Psoas muscle (tissue), 8 donors: ENCODE measurements around the gene FOXJ3. TPM values are rescaled to one million over a fixed set of nuclear protein-coding genes. Genes with fewer than 3 reads are reported as not detected.

Source experiments
- ATAC-seq, 4 donors: fragments of 200-7000 bp; cut with Tn5 transposase; one replicate each; pipeline ENCODE4 v1.9.1; 2020; ENCODE audit warnings: moderate library complexity in 3 of 4, mild to moderate bottlenecking in 2 of 4
- DNase-seq, 2 donors: peaks; one replicate each; pipeline ENCODE4 v3.0.0-alpha.2; 2020
- H3K27ac ChIP-seq: fragments of 200-600 bp; one replicate; pipeline ENCODE4 v1.8.0; 2022
- H3K27me3 ChIP-seq, 3 donors: fragments of 200-600 bp in 1 of 3; one replicate each; pipeline versions ENCODE4 v1.6.1 to v1.8.0; 2013 to 2022; ENCODE audit warnings: low read length in 2 of 3, mild to moderate bottlenecking in 2 of 3, moderate library complexity in 1 of 3; ENCODE audit not compliant: insufficient read depth in 3 of 3
- H3K36me3 ChIP-seq, 2 donors: fragments of 200-600 bp in 1 of 2; one replicate each; pipeline versions ENCODE4 v1.6.1 to v1.8.0; 2013 to 2022; ENCODE audit warnings: low read depth in 1 of 2, mild to moderate bottlenecking in 1 of 2, moderate library complexity in 1 of 2; ENCODE audit not compliant: insufficient read depth in 1 of 2
- H3K4me1 ChIP-seq: fragments of 200-600 bp; one replicate; pipeline ENCODE4 v1.8.0; 2022
- H3K4me3 ChIP-seq: fragments of 200-600 bp; one replicate; pipeline ENCODE4 v1.8.0; 2022; ENCODE audit warnings: mild to moderate bottlenecking
- H3K9me3 ChIP-seq: fragments of 200-600 bp; one replicate; pipeline ENCODE4 v1.8.0; 2022
- WGBS, 3 donors: extraction: QIAGEN DNeasy Blood & Tissue Kit; methylation state at CpG; one replicate each; pipeline versions ENCODE4 v1.1.6 to v1.1.7; 2013; 5-methylcytosine and 5-hydroxymethylcytosine counted together
- intact Hi-C, 2 donors: fragments of 100-400 bp; cut with DNase I; formaldehyde crosslinking; loops; one replicate each; pipeline versions ENCODE4 v1.11.0 to v1.14.2; 2022
- polyA plus RNA-seq, 3 donors: library from polyadenylated mRNA; stranded (reverse); fragments of 200-250 nt; gene quantifications; one replicate each; pipeline ENCODE4 v1.2.3, GENCODE V29; 2013
- total RNA-seq, 4 donors: library from RNA; stranded (reverse); fragmentation: NEBNext Ultra II Directional in 2 of 4; extraction: Animal tissue kit (Norgen Biotek cat#: 25700) in 2 of 4; gene quantifications; one replicate each; pipeline versions ENCODE4 v1.2.1 to v1.2.4, GENCODE V29; 2021 to 2023
- TF ChIP-seq, protein P1 (sequence below): fragments of 200-600 bp; IDR thresholded peaks from one replicate; pipeline ENCODE4 v1.8.0; 2022; ENCODE audit warnings: antibody characterized with exemption
- donor health status: healthy with polysubstance abuse.
- donor health status: DM: no; HTN: no; CAD: no; lungs with moderate emphysema.
- donor health status: Bipolar disorder and iron deficiency.
- donor health status: healthy.
- donor health status: DM: yes; HTN: yes; CAD: no.
- donor health status: DM: no; HTN: no; CAD: no.
- donor health status: DM: no; HTN: no; CAD: no.
- donor health status: DM: yes; HTN: yes; CAD: no.

Gene FOXJ3
- total and polyA plus RNA-seq, 7 donors = 15.1 to 53.1 (median 47.9) TPM

DNA sequence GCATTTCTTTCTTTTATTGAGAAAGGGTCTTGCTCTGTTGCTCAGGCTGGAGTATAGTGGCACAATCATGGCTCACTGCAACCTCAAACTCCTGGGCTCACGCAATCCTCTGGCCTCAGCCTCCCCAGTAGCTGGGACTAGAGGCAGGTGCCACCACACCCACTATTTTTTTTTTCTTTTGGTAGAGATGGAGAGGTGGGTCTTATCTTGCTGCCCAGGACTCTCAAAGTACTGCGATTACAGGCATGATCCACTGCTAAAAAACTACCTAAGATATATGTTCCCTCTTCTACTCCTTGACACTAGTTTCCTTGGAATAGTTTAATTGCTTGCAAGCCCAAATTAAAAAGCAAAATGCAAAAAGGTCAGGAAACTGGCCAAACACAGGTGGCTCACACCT, 113.6 kb downstream of the FOXJ3 start:
- ATAC-seq = no peak
- Histone ChIP-seq H3K4me3 (no peak overlapping the region), H3K4me1 (no peaks in the 10 kb centered on the region), H3K36me3 (no peaks in the 10 kb centered on the region), H3K27ac (no peak overlapping the region), H3K9me3 (no peaks in the 10 kb centered on the region), H3K27me3 (no peaks in the 10 kb centered on the region)
- intact Hi-C loops = no loop called here
- no peak for DNase-seq
- TF ChIP-seq, protein P1, sequence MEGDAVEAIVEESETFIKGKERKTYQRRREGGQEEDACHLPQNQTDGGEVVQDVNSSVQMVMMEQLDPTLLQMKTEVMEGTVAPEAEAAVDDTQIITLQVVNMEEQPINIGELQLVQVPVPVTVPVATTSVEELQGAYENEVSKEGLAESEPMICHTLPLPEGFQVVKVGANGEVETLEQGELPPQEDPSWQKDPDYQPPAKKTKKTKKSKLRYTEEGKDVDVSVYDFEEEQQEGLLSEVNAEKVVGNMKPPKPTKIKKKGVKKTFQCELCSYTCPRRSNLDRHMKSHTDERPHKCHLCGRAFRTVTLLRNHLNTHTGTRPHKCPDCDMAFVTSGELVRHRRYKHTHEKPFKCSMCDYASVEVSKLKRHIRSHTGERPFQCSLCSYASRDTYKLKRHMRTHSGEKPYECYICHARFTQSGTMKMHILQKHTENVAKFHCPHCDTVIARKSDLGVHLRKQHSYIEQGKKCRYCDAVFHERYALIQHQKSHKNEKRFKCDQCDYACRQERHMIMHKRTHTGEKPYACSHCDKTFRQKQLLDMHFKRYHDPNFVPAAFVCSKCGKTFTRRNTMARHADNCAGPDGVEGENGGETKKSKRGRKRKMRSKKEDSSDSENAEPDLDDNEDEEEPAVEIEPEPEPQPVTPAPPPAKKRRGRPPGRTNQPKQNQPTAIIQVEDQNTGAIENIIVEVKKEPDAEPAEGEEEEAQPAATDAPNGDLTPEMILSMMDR = no peak
- WGBS, 3 donors = 96 to 100% (median 98%) methylated on average over 2 of the region's 2 CpGs

DNA sequence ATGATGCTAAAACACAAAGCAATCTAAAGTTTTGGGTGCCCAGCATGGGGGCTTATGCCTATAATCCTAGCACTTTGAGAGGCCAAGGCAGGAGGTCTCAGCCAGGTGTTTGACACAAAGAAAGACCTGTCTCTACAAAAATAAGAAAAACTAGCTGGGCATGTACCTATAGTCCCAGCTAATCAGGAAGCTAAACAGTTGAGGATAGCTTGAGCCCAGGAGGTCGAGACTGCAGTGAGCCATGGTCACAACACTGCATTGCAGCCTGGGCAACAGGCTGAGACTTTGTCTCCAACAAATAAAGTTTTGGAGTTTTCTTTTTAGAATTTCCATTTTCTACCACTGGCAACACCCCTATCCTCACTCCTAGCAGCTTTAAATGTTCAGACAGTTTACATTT, 115.4 kb downstream of the FOXJ3 start:
- H3K36me3 ChIP-seq = no peaks in the 10 kb centered on the region
- peaks cover 4% of the 10 kb centered on the region for H3K4me1 ChIP-seq
- ATAC-seq = no peak
- TF ChIP-seq, protein P1 = no peak
- no peaks in the 10 kb centered on the region for H3K9me3 ChIP-seq
- DNase-seq = no peak
- no peak overlapping the region for H3K27ac ChIP-seq
- H3K4me3 ChIP-seq = no peak overlapping the region
- 70 to 72% (median 72%) methylated on average over 1 of the region's 1 CpG for WGBS, 3 donors
- no peaks in the 10 kb centered on the region for H3K27me3 ChIP-seq
- intact Hi-C loops = no loop called here

DNA sequence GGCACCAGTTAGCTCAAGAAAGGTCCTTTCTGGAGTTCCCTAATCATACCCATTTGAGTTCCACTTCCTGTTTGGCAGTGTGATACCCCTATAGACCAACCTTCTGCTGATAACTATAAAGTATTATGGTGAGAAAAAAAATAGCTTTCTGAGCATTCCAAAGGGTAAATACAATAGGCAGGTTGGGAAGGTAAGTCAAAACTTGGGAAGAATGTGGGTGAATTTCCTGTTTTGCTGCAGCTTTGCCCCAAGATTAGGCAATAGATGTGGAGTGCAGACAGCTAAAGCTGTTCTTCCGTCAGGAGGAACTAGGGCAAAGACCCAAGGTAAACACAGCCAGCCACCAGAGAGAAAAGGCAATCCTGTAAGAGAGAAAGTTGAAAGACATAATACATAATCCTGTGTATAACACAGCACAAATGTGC, 120.6 kb downstream of the FOXJ3 start:
- H3K36me3 ChIP-seq = no peaks in the 10 kb centered on the region
- TF ChIP-seq, protein P1 = no peak
- 13 to 53% (median 26%) methylated on average over 1 of the region's 1 CpG for WGBS, 3 donors
- H3K27ac ChIP-seq = no peak overlapping the region
- H3K4me1 ChIP-seq = peaks cover 23% of the 10 kb centered on the region
- peak in 2 of 4 donors; percentile 25 to 49 for ATAC-seq
- H3K4me3 ChIP-seq = no peak overlapping the region
- H3K27me3 ChIP-seq = no peaks in the 10 kb centered on the region
- no peaks in the 10 kb centered on the region for H3K9me3 ChIP-seq
- intact Hi-C loops = no loop called here
- DNase-seq = no peak

DNA sequence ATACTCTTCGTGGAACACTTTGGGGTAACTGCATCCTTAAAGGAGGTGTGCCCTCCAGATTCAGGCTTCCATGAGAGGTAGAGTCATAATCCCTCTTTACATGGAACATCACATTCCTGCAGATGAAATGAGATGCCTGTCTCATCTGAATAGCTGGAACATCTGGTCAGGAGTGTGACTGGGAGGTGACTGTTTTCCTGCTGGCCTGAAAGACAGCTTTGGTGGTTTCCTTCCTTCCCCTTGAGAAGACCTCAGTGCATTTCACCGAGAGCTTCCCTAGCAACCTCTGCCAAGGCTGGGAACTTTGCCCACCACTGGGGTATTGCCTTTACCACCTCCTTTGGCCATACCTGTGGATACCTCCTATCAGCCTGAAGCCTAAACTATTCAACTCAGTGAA, 123.8 kb downstream of the FOXJ3 start:
- Histone ChIP-seq H3K36me3 (no peaks in the 10 kb centered on the region), H3K27me3 (no peaks in the 10 kb centered on the region), H3K4me1 (peaks cover 39% of the 10 kb centered on the region), H3K9me3 (no peaks in the 10 kb centered on the region), H3K4me3 (no peak overlapping the region), H3K27ac (no peak overlapping the region)
- TF ChIP-seq, protein P1 = no peak
- WGBS, 3 donors = 57 to 74% (median 62%) methylated on average over 2 of the region's 2 CpGs
- no peak for DNase-seq
- no peak for ATAC-seq
- intact Hi-C loops = no loop called here

DNA sequence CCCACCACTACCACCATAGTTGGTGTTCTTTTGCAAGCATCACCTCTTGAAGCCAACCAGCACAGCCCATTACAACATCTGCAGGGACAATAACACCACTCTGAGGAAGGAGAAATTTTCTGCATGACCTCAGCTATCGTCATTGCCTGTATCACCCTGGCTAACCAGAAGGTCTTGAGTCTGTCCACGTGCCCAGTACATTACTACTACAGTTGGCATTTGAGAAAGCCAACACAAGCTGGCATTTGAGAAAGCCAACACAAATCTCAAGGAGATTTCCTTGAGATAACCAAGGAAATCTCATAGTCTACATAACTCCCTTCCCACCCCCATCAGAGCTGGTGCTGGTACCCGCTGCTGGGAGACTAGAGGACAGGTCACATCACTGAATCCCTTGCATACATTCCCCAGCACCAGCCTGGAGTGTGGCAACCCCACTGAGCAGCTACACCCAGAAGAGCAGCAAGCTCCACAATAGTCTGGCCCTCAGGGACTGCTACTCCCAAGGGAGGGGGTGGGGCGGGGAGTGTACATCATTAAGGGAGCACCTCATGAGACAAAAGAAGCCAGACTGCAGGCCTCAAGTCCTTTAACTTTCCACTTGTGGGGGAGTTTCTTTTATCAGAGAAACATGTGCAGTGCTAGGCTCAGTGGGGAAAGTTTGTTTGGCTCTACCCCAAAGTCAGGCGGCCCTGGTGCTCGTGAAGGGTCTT, 124.5 kb downstream of the FOXJ3 start:
- no peaks in the 10 kb centered on the region for H3K9me3 ChIP-seq
- H3K27ac ChIP-seq = no peak overlapping the region
- TF ChIP-seq, protein P1 = no peak
- ATAC-seq = peak in 3 of 4 donors; percentile 51 to 81 (median 54)
- no peak overlapping the region for H3K4me3 ChIP-seq
- DNase-seq = no peak
- peaks cover 39% of the 10 kb centered on the region for H3K4me1 ChIP-seq
- H3K27me3 ChIP-seq = no peaks in the 10 kb centered on the region
- no peaks in the 10 kb centered on the region for H3K36me3 ChIP-seq
- 67 to 80% (median 72%) methylated on average over 6 of the region's 6 CpGs for WGBS, 3 donors
- intact Hi-C loops = no loop called here
